HG03066 (cell line): Measurements from ENCODE around the gene TRIM41.
"Not testable (repeated sequence)": the region's sequence is repeated elsewhere in the genome, so short reads cannot be mapped to it uniquely, and the experiment has no call there.

ENCODE experiments used
- ATAC-seq: cut with Tn5 transposase; IDR thresholded peaks from one replicate; pipeline ENCODE4 v1.9.1; 2021; ENCODE audit warnings: low read depth; ENCODE audit not compliant: unreplicated experiment

The TRIM41 gene

DNA sequence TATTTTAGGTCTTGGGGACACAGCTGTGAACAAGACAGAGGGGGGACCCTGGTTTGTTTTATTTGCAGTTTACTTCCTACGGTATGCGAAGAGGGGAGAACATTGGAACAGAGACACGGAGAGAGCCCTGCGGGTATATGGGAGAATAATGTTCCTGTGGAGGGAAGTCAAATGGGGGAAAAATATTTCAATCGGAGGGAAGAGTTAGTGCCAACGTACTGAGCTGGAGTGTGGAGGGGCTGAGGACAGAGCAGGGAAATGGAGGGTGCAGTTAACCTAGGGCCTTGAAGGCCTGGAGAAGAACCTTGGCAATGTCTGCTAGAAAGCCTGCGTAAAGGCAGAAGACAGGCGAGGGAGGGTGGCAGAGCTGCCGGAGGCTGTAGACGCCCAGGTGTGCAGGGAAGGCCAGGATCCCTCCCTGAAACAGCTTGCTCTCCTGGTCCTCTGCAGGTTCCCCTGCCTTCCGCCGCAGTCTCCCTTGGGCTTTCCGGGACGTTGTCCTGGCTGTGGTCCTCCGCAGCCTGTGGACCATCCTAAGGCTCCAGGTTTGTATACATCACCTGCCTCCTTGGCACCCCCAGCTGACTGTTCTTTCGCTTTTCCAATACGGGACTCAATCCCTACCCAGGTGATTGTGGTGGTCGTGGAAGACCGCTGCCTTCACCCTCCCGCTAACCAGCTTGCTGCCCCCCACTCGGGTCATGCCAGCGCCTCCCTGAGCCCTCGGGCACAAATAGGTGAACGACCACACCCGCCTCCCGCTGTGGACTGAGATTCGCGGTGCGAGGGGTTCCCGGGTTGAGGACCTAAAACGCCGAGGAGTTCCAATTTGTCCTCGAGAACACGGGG lies 22.6 kb downstream of the TRIM41 start:
- ATAC-seq = no peak

DNA sequence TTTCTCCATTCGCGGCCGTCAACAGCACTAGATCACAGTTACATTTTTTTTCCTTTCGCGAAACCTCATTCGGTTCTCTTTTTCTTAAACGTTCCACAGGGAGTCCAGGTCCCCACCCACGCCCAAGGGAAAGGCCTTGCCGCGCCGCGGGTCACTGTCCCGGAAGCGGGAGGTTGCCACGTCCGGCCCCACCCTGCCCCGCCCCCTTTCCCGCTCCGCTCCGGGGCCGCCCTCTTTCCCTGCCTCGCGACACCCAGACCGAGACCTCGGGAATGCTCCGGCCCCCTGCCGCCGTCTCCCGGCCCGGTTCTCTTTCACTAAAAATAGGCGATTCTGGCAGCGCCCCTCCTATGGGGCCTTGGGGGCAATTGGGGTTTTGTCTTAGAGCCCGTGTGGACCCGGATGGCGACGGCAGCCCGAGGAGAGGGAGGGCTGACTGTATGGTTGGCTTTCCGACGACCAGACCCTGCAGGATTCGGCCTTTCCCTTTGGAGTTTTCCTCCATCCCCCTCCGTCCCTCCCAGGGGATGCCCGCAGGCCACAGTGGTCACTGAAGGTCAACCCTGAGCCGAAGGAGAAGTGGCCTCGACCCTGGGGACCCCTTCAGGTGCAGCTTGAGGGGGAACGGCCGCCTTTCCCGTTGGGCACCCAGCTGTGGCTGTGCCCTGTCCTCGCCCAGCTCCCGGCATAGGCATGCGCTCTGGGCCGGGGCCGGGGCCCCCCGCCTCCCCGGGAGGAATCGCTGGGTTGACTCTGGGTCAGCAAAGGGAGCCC lies 23.4 kb downstream of the TRIM41 start:
- ATAC-seq = peak; percentile 40

DNA sequence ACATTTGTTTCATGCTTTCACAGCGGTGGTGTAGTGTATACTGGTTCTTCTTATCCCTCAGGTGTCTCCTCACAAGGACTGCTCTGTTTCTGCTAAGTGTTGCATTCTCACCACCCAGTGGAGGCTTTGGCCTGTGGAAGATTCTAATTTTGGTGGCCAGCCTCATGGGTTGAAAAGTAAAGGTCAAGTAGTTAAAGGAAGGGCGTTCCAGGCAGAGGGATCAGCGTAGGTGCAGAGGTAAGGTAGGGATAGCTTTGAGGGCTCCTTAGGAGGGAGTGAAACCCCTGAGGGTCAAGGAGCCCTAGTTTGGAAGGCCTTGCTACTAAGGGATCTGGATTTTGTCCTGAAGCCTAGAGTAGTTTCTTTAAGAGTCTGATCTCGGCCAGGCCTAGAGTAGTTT lies 25.2 kb downstream of the TRIM41 start:
- no peak for ATAC-seq

DNA sequence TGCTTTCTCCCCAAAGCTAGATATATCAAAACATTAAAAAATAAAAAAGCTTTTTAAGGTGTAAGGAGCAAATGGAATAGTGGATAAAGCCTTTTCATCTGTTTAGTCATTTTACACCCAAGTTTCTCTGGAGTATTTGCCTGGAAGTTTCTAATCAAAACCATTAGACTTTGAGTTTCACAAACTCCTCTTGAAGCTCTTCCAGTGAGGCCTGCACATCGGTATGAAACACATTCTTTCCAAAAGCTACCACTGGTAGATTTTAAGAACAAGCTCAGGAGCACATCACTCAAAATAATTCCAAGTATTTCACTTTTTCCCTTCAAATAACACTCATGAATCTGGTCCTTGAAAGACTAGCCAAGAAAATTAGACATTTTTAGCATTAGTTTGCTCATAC lies 32.2 kb downstream of the TRIM41 start:
- no peak for ATAC-seq

DNA sequence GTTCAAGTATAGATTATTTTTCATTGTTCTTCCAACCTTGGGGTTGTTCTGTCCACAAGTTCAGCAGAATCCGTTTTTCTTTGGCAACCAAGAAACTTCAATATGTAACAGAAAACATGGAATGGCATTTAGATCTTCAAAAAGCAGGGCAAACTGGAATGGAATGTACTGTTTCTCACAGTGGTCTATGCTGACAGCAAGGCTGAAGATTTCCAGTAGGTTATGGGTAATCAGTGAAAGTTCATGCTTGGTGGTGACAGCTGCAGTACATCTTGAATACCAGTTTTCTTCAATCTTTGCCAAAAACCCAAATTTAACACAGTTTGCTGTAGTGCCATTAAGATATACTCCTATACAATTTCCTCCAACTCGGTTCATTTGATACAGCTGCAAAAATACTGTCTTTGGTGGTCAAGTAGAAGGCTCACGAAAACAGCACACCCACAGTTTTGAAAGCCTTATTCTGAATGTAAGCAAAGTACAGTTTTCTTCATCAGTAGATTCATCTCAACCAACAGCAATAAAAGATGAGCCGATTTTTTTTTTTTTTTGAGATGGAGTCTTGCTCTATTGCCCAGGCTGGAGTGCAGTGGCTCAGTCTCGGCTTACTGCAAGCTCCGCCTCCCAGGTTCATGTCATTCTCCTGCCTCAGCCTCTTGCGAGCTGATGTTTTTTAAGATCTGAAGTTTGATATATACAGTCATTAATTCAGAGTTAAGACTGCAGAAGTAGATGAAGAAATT lies 32.9 kb downstream of the TRIM41 start:
- ATAC-seq = no peak

DNA sequence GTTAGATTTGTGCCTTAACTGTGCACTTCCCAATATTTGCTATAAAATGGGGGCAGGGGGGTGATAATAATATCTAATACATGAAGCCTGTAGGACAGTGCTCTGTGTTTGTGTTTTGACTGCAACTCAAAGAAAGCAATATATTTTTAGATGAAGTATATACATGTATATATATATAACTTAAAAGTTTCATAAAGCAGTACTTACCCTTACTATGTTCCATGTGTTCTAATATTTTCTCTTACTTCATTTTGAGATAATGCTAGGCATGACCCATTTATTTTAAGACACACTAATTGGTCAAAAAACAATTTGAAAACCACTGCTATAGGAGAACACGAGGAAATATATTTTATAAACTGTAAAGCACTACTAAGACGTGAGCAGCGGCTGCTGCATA lies 35.5 kb downstream of the TRIM41 start:
- ATAC-seq = no peak

DNA sequence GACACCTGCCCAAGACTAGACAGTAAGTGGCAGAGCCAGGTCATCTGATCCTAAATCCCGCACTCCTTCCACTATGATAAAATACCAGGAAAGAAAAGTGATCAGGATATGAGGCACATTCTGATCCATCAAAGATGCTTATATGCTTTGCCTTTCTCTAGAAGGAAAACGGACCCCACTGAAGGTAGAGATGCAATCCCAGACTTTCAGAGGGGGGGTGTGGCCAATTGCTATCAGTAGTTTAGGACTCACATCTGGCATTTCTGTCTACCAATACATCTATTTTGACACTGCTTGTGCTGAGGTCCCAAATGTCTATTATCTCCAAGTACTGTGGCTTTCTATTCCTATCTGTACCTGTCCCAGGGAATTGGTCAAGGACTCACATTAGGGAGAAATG lies 36.2 kb downstream of the TRIM41 start:
- no peak for ATAC-seq

DNA sequence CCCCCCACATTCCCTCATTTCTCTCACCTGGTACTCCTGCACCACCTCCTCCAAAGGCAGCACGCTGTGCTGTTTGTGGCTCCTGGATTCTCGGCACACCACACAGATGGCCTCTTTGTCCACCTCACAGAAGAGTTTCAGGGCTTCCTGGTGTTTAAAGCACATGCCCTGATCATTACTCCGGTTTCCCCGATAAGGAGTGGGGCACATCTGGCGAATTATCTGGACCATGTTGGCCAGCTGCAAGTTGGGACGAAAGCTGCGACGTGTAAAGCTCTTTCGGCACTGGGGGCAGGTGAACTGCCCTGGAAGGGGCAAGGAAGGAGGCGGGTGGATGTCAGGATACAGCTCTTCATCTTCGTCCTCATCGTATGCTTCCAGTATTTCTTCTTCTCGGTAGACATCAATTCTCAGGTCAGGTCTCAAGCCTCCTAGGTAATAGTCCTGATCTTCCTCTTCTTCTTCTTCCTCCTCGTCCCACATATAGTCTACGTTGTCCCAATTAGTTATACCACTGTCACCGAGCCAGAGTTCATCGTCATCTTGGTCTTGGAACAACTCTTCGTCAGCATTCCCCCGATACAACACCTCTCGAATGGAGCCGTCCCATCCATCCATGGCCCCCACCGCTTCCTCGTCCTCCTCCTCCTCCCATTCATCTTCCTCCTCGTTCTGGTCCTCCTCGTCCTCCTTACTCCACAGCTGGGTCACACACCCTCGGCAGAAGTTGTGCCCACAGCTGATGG lies 37.1 kb downstream of the TRIM41 start:
- ATAC-seq = peak; percentile 2

DNA sequence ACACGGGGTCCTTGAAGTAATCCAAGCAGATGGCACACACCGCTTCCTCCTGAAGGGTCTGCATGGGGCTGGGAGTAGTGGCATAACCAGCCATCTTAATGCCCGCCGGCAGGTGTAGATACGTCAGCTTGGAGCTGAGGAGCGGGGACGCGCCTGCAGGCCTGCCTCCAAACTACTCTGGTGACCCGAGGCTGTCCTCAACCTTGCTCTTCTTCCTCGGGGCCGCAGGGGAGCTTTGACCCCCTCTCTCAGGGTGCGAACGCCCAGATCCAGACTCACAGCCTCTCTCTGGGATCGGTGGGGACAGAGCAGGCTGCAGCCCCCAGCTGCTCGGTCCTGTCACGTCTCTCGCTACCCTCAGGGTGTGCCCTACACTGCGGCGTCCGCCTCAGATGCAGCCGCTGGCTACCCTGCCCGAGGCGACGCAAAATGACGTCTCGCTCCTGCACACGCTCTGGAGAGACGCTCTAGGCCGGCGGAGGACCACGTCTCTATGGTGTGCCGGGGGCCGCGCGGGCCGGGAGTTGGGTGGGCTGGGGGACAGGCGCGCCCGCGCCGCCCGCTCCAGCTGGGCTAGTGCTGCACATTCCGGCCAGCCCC lies 37.7 kb downstream of the TRIM41 start, which contains the start of gene TRIM52:
Gene TRIM52 (minus strand): TSS at position 424 of the 600 bp plus-strand sequence. CDS start 330 bp downstream, at position 94.
- ATAC-seq = peak; percentile 73

DNA sequence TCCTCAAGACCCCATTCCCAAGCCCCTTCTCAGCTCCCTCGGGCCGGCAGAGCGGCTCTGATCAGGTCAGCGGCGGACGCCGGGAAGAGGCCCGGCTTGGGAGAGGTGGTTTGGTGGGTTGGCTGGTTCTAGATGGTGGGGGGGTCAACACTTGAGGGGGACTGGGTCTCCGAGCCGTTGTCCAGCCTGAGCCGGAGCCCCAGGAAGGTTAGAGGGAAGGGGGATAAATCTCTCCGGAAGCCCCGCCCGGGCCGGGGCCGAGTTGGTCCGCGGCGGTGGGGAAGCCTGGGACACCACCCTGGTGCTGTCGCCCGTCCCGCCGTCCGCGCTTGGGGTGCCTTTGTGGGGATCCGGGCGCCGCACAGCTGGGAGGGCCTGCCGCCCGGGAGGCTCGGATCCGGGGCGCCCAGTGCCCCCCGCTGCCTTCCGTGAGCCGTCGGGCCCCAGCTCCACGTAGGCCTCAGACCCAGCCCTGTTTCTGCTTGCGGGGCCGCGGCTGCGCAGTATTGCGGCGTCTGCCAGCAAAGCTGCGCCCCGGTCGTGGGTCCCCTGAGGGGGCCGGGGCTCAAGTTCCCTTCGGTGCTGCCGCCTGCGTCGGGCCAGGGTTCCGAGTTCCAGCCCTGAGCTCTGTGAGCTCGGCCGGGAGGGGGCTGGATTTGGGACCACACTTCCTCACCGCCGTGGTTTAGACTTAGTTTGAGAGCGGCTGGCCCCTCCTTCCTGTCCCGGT lies 38.4 kb downstream of the TRIM41 start:
- peak; percentile 57 for ATAC-seq

DNA sequence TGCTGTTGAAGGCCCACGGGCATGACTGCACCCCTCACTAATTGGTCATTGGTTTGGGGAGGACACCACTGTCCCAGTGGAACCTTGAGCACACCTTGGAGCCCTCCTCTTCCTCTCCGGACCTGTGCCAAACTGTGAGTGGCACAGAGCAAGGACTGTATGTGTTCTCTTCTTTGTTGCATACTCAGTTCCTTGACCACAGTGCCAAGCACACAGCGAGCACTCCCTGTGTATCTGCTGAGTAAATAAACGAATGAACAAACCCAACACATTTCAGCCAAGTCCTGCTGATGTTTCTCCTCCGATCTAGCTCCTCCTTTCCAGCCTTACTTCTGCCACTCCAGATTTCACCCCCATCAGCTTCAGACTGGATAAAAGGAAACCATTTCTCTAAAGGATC lies 40.6 kb downstream of the TRIM41 start:
- ATAC-seq = no peak

DNA sequence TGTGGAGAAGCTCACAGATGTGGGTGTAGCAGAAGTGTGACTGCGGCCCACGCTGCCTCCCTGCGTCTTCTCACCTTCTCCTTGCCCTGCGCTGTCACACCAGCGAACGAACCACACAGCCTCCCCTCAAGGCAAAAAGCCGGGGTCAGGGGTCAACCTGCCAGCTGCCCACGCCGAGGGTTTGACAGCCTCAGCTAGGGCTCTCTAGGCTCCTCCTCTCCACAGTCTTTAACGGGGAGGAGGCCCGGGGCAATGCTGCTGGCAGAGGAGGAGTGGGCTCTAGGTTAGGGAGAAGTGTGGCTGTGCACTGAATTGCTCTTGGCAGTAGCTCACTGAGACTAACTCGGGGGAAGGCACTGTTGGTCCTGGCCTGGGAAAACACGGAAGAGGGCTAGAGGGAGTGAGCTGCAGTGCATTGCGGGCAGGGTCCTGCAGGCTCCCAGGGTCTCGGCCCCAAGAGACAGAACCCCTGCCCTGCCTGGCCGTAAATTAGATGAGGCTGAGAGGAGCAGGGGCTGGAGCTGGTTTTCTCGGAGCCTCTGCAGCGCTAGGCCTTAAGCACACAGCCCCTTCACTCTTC lies 42.1 kb downstream of the TRIM41 start:
- no peak for ATAC-seq

DNA sequence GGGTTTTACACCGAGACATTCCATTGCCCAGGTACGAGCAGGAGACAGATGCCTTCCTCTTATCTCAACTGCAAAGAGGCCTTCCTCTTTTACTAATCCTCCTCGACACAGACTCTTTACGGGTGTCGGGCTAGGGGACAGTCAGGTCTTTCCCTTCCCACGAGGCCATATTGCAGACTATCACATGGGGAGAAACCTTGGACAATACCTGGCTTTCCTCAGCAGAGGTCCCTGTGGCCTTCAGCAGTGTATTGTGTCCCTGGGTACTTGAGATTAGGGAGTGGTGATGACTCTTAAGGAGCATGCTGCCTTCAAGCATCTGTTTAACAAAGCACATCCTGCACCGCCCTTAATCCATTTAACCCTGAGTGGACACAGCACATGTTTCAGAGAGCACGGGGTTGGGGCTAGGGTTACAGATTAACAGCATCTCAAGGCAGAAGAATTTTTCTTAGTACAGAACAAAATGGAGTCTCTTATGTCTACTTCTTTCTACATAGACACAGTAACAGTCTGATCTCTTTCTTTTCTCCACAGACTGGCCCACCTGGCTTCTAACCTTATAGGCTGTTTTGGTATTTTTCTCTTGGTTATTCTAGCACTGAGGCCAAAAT lies 44.3 kb downstream of the TRIM41 start:
- ATAC-seq = not testable (repeated sequence)

DNA sequence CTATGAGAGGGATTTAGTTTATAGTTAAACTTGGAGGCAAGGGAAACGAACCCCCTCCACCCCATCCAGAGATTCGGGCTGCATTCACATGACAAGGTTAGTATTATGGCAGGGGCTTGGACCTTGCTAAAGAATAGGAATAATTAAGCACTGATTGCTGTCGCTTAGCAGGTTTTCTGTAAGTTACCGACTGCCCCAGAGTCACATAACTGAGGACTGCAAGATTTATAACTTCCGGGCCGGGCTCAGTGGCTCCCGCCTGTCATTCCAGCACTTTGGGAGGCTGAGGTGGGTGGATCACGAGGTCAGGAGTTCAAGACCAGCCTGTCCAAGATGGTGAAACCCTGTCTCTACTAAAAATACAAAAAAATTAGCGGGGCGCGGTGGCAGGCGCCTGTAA lies 44.8 kb downstream of the TRIM41 start:
- ATAC-seq = not testable (repeated sequence)

DNA sequence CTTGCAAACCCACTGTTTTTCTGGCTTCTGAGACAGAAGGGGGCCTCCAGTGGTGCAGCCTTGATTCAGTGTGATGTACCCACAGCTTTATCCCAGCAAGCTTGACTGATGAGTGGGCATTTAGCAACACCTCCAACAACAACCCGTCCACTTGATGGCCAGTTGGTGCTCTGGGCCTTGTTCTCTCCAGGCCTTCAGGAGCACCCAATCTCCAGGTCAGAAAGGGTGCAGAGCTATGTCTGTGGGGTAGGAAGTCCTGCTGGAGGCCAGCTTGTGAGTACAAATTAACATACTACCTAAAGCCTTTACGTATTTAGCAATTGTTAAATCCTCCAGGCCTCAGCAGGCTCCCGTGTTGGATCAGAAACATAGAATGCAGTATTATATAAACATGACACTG lies 48.0 kb downstream of the TRIM41 start:
- ATAC-seq = no peak

DNA sequence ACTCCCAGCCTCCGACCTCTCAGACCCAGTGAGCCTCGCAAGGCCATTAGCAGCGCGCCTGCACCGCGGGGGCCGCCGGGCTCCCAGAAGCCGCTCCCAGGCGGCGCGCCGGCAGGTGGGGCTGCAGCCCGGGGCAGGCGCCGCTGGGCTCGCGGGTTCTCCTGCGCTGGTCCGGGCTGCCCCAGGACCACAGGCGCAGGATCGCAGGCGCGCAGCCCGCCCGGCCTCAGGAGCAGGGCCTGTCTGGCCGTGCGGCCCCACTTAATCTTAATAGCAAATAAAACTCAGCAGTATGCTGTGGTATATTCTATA lies 50.3 kb downstream of the TRIM41 start:
- ATAC-seq = not testable (repeated sequence)

DNA sequence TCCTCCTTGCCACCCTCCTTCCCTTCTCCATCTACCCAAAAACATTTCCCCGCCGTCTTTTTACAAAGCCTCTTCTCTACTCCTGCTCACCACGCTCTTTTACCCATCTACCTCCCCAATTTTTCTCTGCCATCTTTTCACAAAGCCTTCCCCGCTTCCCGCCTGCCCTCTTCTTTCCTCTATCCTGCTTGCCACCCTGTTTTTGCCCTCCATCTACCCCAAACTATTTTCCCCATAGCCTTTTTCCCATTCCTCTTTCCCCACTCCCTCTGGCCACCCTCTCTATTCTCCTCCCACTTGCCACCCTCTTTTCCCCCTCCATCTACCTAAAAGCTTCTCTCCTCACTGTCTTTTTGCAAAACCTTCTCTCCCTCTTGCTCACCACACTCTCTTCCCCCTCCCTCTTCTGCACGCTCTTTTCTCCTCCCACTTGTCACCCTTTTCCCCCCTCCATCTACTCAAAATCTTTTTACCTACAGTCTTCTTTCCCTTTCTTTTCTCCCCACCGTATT lies 57.2 kb downstream of the TRIM41 start:
- no peak for ATAC-seq
